Measurements from ENCODE around the gene DPPA4. TPM values are rescaled to one million over a fixed set of nuclear protein-coding genes. Genes with fewer than 3 reads are reported as not detected.
A peak's percentile ranks its signal among the peaks of the same experiment; 100 is the strongest.
"Not testable (repeated sequence)": the region's sequence is repeated elsewhere in the genome, so short reads cannot be mapped to it uniquely, and the experiment has no call there.

DPPA4 gene
- total RNA-seq, 1 donor from 2014 or later, result 83.0 TPM

- no peaks in the 10 kb centered on the region for H3K4me1 ChIP-seq (ENCODE audit: insufficient read depth, low read length)
- H3K79me2 ChIP-seq (ENCODE audit: insufficient read depth, low read length), result no peaks in the 10 kb centered on the region
- TF ChIP-seq EZH2 (IDR thresholded peaks at IDR 0.05; ENCODE audit: insufficient read depth, low read length) (no peak), CTCF (IDR thresholded peaks at IDR 0.05; ENCODE audit: insufficient read depth, low read depth, low read length) (no peak)
Observed at GRCh38 chr3:109384164-109384563, 46.8 kb upstream of the DPPA4 start.

GRCh38 chr3:109382588-109382987 lies 45.2 kb upstream of the DPPA4 start:
- H4K20me1 ChIP-seq (ENCODE audit: insufficient read depth, low read length), result no peaks in the 10 kb centered on the region
- Mint-ChIP-seq H3K9me3 (ENCODE audit: unreplicated experiment) (no peaks in the 10 kb centered on the region), H3K27me3 (ENCODE audit: low read depth, unreplicated experiment) (no peaks in the 10 kb centered on the region), H3K36me3 (ENCODE audit: low read depth, unreplicated experiment) (no peaks in the 10 kb centered on the region), H3K4me1 (ENCODE audit: low read depth, unreplicated experiment) (peaks cover 8% of the 10 kb centered on the region), H3K4me3 (ENCODE audit: unreplicated experiment) (no peak overlapping the region), H3K27ac (ENCODE audit: unreplicated experiment) (no peak overlapping the region)
- TF ChIP-seq EZH2 (IDR thresholded peaks at IDR 0.05; ENCODE audit: insufficient read depth, low read length) (no peak), CTCF (IDR thresholded peaks at IDR 0.05; ENCODE audit: insufficient read depth, low read depth, low read length) (no peak)
- no peak overlapping the region for H2AFZ ChIP-seq (ENCODE audit: low read depth, low read length)
- no peaks in the 10 kb centered on the region for H3K9me3 ChIP-seq (ENCODE audit: insufficient read depth, low read depth, low read length)
- H3K4me3 ChIP-seq (ENCODE audit: insufficient read depth, low read depth, low read length), result no peak overlapping the region
- no peaks in the 10 kb centered on the region for H3K79me2 ChIP-seq (ENCODE audit: insufficient read depth, low read length)
- H3K36me3 ChIP-seq (ENCODE audit: insufficient read depth, low read length), result no peaks in the 10 kb centered on the region
- FAIRE-seq (no peak), DNase-seq (ENCODE audit: low read depth) (no peak)
- H3K27ac ChIP-seq (ENCODE audit: low read depth, low read length), result no peak overlapping the region
- H3K4me1 ChIP-seq (ENCODE audit: insufficient read depth, low read length), result no peaks in the 10 kb centered on the region
- no peaks in the 10 kb centered on the region for H3K27me3 ChIP-seq (ENCODE audit: insufficient read depth, low read length)
- no peak overlapping the region for H3K4me2 ChIP-seq (ENCODE audit: low read length)
- no peak overlapping the region for H3K9ac ChIP-seq (ENCODE audit: low read length)

More at GRCh38 chr3:109384164-109384563, 46.8 kb upstream of the DPPA4 start:
- Histone ChIP-seq H3K27me3 (ENCODE audit: insufficient read depth, low read length) (no peaks in the 10 kb centered on the region), H4K20me1 (ENCODE audit: insufficient read depth, low read length) (no peaks in the 10 kb centered on the region), H3K27ac (ENCODE audit: low read depth, low read length) (no peak overlapping the region), H3K36me3 (ENCODE audit: insufficient read depth, low read length) (no peaks in the 10 kb centered on the region), H2AFZ (ENCODE audit: low read depth, low read length) (no peak overlapping the region), H3K9me3 (ENCODE audit: insufficient read depth, low read depth, low read length) (no peaks in the 10 kb centered on the region), H3K4me3 (ENCODE audit: insufficient read depth, low read depth, low read length) (no peak overlapping the region), H3K4me2 (ENCODE audit: low read length) (no peak overlapping the region), H3K9ac (ENCODE audit: low read length) (no peak overlapping the region)
- no peaks in the 10 kb centered on the region for H3K27me3 Mint-ChIP-seq (ENCODE audit: low read depth, unreplicated experiment)
- H3K4me3 Mint-ChIP-seq (ENCODE audit: unreplicated experiment), result no peak overlapping the region
- peaks cover 8% of the 10 kb centered on the region for H3K4me1 Mint-ChIP-seq (ENCODE audit: low read depth, unreplicated experiment)
- peak overlapping the region; percentile 90 for H3K27ac Mint-ChIP-seq (ENCODE audit: unreplicated experiment)
- H3K9me3 Mint-ChIP-seq (ENCODE audit: unreplicated experiment), result no peaks in the 10 kb centered on the region
- DNase-seq (ENCODE audit: low read depth) (no peak), FAIRE-seq (no peak)
- H3K36me3 Mint-ChIP-seq (ENCODE audit: low read depth, unreplicated experiment), result no peaks in the 10 kb centered on the region

GRCh38 chr3:109375975-109376374 lies 38.6 kb upstream of the DPPA4 start:
- no peak for FAIRE-seq
- Mint-ChIP-seq H3K9me3 (ENCODE audit: unreplicated experiment) (no peaks in the 10 kb centered on the region), H3K36me3 (ENCODE audit: low read depth, unreplicated experiment) (no peaks in the 10 kb centered on the region), H3K27me3 (ENCODE audit: low read depth, unreplicated experiment) (no peaks in the 10 kb centered on the region), H3K27ac (ENCODE audit: unreplicated experiment) (no peak overlapping the region), H3K4me1 (ENCODE audit: low read depth, unreplicated experiment) (no peaks in the 10 kb centered on the region), H3K4me3 (ENCODE audit: unreplicated experiment) (no peak overlapping the region)
- H3K27me3 ChIP-seq (ENCODE audit: insufficient read depth, low read length), result no peaks in the 10 kb centered on the region
- H3K4me2 ChIP-seq (ENCODE audit: low read length), result no peak overlapping the region
- no peak overlapping the region for H3K4me3 ChIP-seq (ENCODE audit: insufficient read depth, low read depth, low read length)
- H3K36me3 ChIP-seq (ENCODE audit: insufficient read depth, low read length), result no peaks in the 10 kb centered on the region
- H2AFZ ChIP-seq (ENCODE audit: low read depth, low read length), result no peak overlapping the region
- H3K79me2 ChIP-seq (ENCODE audit: insufficient read depth, low read length), result no peaks in the 10 kb centered on the region
- H3K9ac ChIP-seq (ENCODE audit: low read length), result no peak overlapping the region
- H3K9me3 ChIP-seq (ENCODE audit: insufficient read depth, low read depth, low read length), result no peaks in the 10 kb centered on the region
- no peak for DNase-seq (ENCODE audit: low read depth)
- no peak for TF ChIP-seq CTCF (IDR thresholded peaks at IDR 0.05; ENCODE audit: insufficient read depth, low read depth, low read length)
- no peak overlapping the region for H3K27ac ChIP-seq (ENCODE audit: low read depth, low read length)
- no peaks in the 10 kb centered on the region for H3K4me1 ChIP-seq (ENCODE audit: insufficient read depth, low read length)
- no peaks in the 10 kb centered on the region for H4K20me1 ChIP-seq (ENCODE audit: insufficient read depth, low read length)

- H3K27ac ChIP-seq (ENCODE audit: low read depth, low read length); H3K9me3 ChIP-seq (ENCODE audit: insufficient read depth, low read depth, low read length); H3K36me3 ChIP-seq (ENCODE audit: insufficient read depth, low read length); H3K4me1 ChIP-seq (ENCODE audit: insufficient read depth, low read length); H3K27me3 Mint-ChIP-seq (ENCODE audit: low read depth, unreplicated experiment); FAIRE-seq; H3K27ac Mint-ChIP-seq (ENCODE audit: unreplicated experiment); H3K4me3 Mint-ChIP-seq (ENCODE audit: unreplicated experiment); H3K9ac ChIP-seq (ENCODE audit: low read length); H3K4me2 ChIP-seq (ENCODE audit: low read length); DNase-seq (ENCODE audit: low read depth); H3K9me3 Mint-ChIP-seq (ENCODE audit: unreplicated experiment); H3K4me1 Mint-ChIP-seq (ENCODE audit: low read depth, unreplicated experiment); H3K27me3 ChIP-seq (ENCODE audit: insufficient read depth, low read length); H3K79me2 ChIP-seq (ENCODE audit: insufficient read depth, low read length); H4K20me1 ChIP-seq (ENCODE audit: insufficient read depth, low read length); H3K36me3 Mint-ChIP-seq (ENCODE audit: low read depth, unreplicated experiment); H3K4me3 ChIP-seq (ENCODE audit: insufficient read depth, low read depth, low read length); H2AFZ ChIP-seq (ENCODE audit: low read depth, low read length): not testable (repeated sequence)
Observed at GRCh38 chr3:109374434-109374833, 37.1 kb upstream of the DPPA4 start.

Data from astrocyte (in vitro differentiated cells and primary cell).